ENCODE data around the gene RAB6B.
A peak's percentile ranks its signal among the peaks of the same experiment; 100 is the strongest.

RAB6B gene

GRCh38 chr3:133828576-133829309 is 66.9 kb downstream of the RAB6B start:
- no peak for TF ChIP-seq CTCF (IDR thresholded peaks at IDR 0.05; ENCODE audit: low read depth, low read length)
- no peak for DNase-seq (ENCODE audit: low read depth in 2 of 2)

DNA sequence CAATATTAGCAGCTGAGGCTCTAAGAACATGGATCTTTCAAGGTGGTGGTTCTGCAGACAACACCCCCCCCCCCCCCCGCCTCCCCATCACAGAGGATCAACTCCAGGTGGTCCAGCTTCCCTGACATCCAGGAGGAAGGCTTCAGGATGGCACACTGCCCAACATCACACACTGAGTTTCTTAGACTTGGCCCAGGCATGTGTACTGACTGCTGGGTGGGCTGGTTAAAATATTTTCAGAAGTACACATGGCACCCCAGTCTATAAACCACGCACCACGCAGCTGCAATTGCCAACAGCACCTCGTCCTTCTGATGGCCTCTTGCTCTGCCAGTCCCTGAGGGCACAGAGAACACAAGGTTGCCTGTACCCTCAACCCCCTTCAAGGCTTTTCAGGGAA is 68.0 kb downstream of the RAB6B start:
- no peak for TF ChIP-seq CTCF (IDR thresholded peaks at IDR 0.05; ENCODE audit: low read depth, low read length)
- H3K4me3 ChIP-seq (replicated peaks in 1 of 2; ENCODE audit: low read depth in 2 of 2, low read length in 2 of 2): no peak overlapping the region
- no peak for DNase-seq (ENCODE audit: low read depth in 2 of 2)

More at GRCh38 chr3:133828576-133829309, 66.9 kb downstream of the RAB6B start:
- no peak overlapping the region for H3K4me3 ChIP-seq (replicated peaks in 1 of 2; ENCODE audit: low read depth in 2 of 2, low read length in 2 of 2)

- no peak overlapping the region for H3K4me3 ChIP-seq (replicated peaks in 1 of 2; ENCODE audit: low read depth in 2 of 2, low read length in 2 of 2)
- TF ChIP-seq CTCF (IDR thresholded peaks at IDR 0.05; ENCODE audit: low read depth, low read length): no peak
- DNase-seq (ENCODE audit: low read depth in 2 of 2): no peak
Observed at GRCh38 chr3:133827136-133827535, 68.5 kb downstream of the RAB6B start.

GRCh38 chr3:133825969-133826727 is 69.5 kb downstream of the RAB6B start:
- DNase-seq (ENCODE audit: low read depth in 2 of 2): no peak

GRCh38 chr3:133824961-133825485 is 70.7 kb downstream of the RAB6B start:
- H3K4me3 ChIP-seq (replicated peaks in 1 of 2; ENCODE audit: low read depth in 2 of 2, low read length in 2 of 2): no peak overlapping the region
- DNase-seq (ENCODE audit: low read depth in 2 of 2): no peak
- TF ChIP-seq CTCF (IDR thresholded peaks at IDR 0.05; ENCODE audit: low read depth, low read length): no peak

More at GRCh38 chr3:133825969-133826727, 69.5 kb downstream of the RAB6B start:
- no peak overlapping the region for H3K4me3 ChIP-seq (replicated peaks in 1 of 2; ENCODE audit: low read depth in 2 of 2, low read length in 2 of 2)
- TF ChIP-seq CTCF (IDR thresholded peaks at IDR 0.05; ENCODE audit: low read depth, low read length): no peak

DNA sequence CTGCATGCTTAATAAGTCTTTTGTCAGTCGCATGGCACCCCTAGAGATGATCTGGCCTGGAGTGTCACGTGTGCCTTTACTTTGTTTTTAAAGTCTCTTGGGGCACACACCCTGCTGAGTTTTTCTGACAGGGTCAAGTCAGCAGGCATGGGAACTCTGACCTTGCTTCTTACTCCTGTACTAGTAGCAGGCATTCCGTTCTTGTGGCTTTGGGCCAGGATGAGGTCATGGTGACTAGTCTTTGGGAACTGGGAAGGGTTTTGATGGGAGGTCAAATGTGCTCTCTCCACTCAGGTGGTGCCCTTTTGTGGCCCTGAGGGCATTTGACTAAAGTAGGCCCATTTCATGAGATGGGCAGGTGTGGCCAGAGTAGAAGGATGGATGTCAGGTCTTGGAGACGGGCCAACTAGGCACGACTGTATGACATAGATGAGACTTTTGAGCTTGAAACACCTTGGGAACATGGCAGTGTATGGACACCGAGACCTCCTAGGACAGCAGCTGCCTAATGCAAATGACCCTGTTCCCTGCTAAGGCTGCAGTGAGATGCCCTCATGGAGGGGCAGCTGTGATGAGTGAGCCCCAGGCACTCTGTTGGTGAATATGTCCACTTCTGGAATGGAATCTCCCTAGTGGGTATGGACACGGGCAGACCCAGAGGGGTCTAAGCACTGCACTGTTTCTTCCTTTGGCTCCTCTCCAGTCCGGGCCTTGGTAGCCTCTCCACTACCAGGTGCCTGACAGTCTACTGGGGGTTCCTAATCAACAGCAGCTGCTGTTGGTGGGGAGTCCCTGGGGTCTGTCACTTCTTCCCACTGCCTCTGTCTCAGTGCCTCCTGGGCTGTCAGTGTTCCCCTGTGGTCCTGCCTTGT is 73.7 kb downstream of the RAB6B start:
- DNase-seq (ENCODE audit: low read depth in 2 of 2): peak; percentile 38 to 67
- no peak for TF ChIP-seq CTCF (IDR thresholded peaks at IDR 0.05; ENCODE audit: low read depth, low read length)
- no peak overlapping the region for H3K4me3 ChIP-seq (replicated peaks in 1 of 2; ENCODE audit: low read depth in 2 of 2, low read length in 2 of 2)

Measured in cardiac fibroblast (primary cell).